Omental fat pad (tissue), 4 donors: ENCODE data around the gene CDC6. TPM values are rescaled to one million over a fixed set of nuclear protein-coding genes. Genes with fewer than 3 reads are reported as not detected.
A peak's percentile ranks its signal among the peaks of the same experiment; 100 is the strongest.

Source experiments
- ATAC-seq: fragments of 150-250 bp; one replicate; pipeline ENCODE4 v1.9.1; 2016; ENCODE audit warnings: mild to moderate bottlenecking, moderate library complexity; ENCODE audit not compliant: low FRiP score
- DNase-seq: peaks from one replicate; pipeline ENCODE4 v3.0.0-alpha.2; 2019; ENCODE audit warnings: low spot score
- CTCF ChIP-seq, 3 donors: fragments of 450-650 bp; IDR thresholded peaks; one replicate each; pipeline ENCODE4 v1.5.1; 2016 to 2017; ENCODE audit warnings: antibody characterized with exemption in 3 of 3, mild to moderate bottlenecking in 3 of 3, moderate library complexity in 2 of 3
- total RNA-seq, 4 donors: library from RNA; depleted of rRNA; stranded (reverse); fragments of >200 nt; gene quantifications; one replicate each; pipeline ENCODE4 v1.1.0, GENCODE V29; 2016

Gene CDC6
- total RNA-seq, 4 donors from 2014 or later: 0.56 to 4.3 (median 1.7) TPM

- ATAC-seq: no peak
- DNase-seq: peak; percentile 21
- TF ChIP-seq CTCF (IDR thresholded peaks at IDR 0.05): no peak
Measured at GRCh38 chr17:40311575-40311974, 23.9 kb downstream of the CDC6 start.

- no peak for TF ChIP-seq CTCF (IDR thresholded peaks at IDR 0.05)
- no peak for ATAC-seq
Measured at GRCh38 chr17:40312131-40312731, 24.6 kb downstream of the CDC6 start.

GRCh38 chr17:40312893-40313667, 25.4 kb downstream of the CDC6 start:
- no peak for ATAC-seq
- TF ChIP-seq CTCF (IDR thresholded peaks at IDR 0.05): no peak
- DNase-seq: peak; percentile 19

More at GRCh38 chr17:40312131-40312731, 24.6 kb downstream of the CDC6 start:
- peak; percentile 21 for DNase-seq

- DNase-seq (no peak), ATAC-seq (no peak)
- no peak for TF ChIP-seq CTCF (IDR thresholded peaks at IDR 0.05)
Measured at GRCh38 chr17:40313668-40314583, 26.2 kb downstream of the CDC6 start.

- peak; percentile 93 for DNase-seq
- TF ChIP-seq CTCF (IDR thresholded peaks at IDR 0.05): no peak
- peak; percentile 30 for ATAC-seq
Measured at GRCh38 chr17:40314584-40314956, 26.9 kb downstream of the CDC6 start.

- no peak for TF ChIP-seq CTCF (IDR thresholded peaks at IDR 0.05)
- no peak for DNase-seq
- no peak for ATAC-seq
Measured at GRCh38 chr17:40315206-40315605, 27.5 kb downstream of the CDC6 start.
